NCI-H128 (cell line): ENCODE results near the gene ATF6B.

Source experiments
- DNase-seq: peaks from one replicate; lab custom pipeline; 2025; ENCODE audit not compliant: unreplicated experiment; lab: John Stamatoyannopoulos, UW

Gene ATF6B

GRCh38 chr6:32132110-32132509 lies 4.1 kb upstream of the ATF6B start:
- DNase-seq: no peak

- DNase-seq: no peak
Observed at GRCh38 chr6:32131439-32131948, 3.4 kb upstream of the ATF6B start.

- DNase-seq: peak; percentile 64
Observed at GRCh38 chr6:32129297-32130088, 1.4 kb upstream of the ATF6B start.

DNA sequence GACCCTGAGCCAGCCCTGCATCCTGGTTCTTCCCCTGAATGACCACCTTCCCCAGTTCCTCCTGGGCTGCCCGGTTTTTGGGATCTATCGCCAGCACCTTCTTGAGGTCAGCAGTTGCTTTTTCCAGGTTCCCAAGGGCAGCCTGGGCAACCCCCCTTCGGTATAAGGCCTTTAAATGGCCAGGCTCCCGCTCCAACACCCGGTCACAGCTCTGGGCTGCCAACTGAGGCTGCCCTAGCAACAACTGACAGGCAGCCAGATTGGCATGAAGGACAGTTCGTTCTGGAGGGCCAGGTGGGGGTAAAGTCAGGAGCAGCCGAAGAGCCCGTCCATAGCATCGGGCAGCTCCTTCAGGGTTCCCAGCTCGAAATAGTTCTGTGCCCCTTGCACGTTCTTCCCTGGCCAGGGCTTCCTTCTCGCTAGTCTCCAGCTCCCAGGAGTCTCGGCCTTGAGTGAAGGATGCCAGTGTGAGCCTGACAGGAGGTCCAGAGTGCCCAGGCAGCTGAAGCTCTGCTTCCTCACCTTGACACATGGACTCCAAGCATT lies 778 bp upstream of the ATF6B start:
- no peak for DNase-seq

DNA sequence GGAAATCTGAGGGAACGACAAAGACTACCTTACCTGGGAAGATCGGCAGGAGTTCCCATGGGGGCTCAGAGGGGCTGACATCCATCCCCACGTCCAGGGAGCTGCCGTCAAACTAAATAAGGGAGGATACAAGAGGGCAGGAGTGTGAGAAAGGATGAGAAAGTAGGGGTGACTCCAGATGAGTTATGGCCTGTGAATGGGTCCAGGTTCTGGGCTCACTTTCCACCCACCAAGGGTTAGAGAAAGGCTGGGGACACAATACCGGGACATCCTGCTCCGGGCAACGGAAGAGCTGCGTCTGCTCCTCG lies 683 bp downstream of the ATF6B start:
- no peak for DNase-seq

- DNase-seq: no peak
Observed at GRCh38 chr6:32126880-32127279, 1.2 kb downstream of the ATF6B start.

GRCh38 chr6:32123681-32124080 lies 4.4 kb downstream of the ATF6B start:
- no peak for DNase-seq

GRCh38 chr6:32120573-32121059 lies 7.4 kb downstream of the ATF6B start:
- DNase-seq: no peak

DNA sequence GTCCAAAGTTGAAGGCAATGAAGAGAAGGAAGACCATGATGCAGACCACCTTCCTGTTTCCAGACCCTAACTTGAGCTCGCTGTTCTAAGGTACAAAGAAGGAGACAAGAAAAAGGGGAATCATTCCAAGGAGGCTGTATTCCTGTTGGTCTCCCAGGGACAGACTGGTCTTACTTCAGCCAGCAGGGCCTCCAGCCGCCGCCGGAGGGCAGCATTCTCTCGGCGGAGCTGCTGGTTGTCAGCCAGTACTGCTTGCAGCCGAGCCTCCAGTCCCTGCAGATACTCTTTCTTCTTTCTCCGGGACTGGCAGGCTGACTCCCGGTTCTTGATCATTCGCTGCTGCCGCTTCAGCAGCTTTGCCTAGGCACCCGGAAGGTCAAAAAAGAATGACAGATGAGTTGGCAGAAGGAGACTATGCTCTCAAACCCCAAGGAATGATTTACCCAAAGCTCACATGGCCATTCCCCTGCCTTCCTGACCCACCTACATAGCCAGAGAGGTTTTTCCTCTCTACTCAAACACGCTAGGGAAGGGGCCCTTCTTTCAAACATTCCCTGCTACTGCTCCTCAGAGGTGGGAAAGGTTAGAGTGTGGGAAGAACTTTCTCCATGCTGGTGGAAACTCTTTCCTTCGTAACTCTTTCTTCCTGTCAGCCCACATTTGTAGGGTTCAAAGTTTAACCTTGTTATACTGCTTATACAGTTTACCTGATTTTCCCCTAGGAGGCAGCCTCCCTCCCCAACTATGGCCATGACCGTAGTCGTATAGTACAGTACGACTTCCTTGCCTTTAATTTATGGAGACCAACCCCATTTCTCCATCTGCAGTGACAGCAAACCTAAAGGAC lies 9.0 kb downstream of the ATF6B start:
- peak; percentile 35 for DNase-seq

GRCh38 chr6:32117461-32117860 lies 10.6 kb downstream of the ATF6B start:
- no peak for DNase-seq

- DNase-seq: no peak
Observed at GRCh38 chr6:32116674-32117073, 11.4 kb downstream of the ATF6B start.

DNA sequence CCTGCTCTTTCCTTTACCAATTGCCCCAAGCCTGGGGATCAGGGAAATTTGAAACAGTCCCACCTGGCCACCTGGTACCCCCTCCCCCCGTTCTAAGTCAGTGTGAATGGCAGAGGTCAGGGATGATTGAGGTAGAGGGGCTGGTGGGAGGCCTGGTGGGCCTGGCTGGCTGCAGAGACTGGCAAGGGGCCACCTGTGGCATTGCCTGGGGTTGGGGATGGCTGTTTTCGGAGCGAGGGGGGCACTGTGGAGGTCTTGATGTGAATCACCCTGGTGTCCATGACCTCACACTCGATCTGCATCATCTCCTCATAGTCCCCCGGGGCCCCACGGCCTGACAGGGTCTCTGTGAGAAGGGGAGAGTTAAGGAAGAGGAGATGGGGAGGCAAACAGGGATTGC lies 12.4 kb downstream of the ATF6B start:
- DNase-seq: no peak

DNA sequence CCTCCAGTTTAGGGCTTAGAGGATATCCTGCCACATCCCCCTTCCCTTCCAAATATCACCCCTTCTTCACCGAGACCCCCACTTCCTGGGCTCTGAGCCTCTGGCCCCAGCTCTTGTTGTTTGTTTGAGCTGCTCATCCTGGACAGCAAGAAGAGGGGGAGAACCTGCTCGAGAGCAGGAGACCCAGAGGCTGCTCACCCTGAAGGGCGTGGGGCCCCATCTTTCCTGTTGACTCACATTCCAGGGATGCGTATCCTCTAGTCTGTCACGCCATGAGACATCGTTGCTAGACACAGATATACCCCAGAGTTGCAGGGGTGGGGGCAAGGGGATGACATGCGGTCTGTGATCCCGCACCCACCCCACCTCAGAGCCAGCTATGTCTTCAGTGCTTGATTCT lies 13.2 kb downstream of the ATF6B start:
- DNase-seq: no peak

DNA sequence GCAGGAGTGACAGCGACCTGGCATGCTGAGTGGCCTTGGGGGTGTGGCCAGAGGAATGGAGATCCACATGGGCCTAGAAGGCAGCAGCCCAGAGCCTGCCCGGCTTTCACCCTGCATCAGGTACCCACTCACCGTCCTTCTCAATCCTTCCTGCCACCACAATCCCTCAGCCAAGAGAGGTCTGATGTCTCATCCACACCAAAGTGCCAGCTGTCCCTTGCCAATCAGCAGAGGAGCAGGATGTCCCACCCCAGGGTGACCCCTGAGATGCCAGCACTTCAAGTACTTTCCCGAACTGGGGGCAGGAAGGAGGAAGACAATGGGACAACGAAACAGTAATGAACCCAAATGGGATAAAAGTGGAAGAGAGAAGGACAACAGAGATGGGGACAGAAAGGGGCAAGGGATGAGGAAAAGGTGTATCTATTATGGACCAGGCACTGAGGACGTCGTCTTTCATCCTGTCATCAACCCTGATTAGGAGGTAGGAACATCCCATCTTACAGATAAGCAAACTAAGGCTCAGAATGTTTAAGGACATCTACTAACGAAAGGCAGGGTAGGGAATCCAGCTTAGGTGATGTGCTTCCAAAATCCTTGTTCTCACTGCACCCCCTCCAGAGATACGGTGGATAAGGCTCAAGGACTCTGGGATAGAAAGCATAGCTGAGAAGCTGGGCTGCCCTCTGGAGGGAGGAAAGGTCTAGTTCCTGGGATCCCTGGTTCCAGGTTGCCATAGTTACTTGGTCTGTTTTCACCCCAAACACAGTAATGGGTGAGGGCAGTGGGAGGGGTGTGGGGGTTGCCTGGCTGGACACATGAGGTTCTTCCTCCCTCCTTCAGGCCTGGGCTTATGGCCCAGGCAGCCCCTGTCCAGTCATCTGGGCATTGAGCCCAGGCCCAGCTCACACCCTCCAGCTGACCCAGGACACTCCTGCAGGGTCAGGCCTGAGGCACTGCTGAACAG lies 14.4 kb downstream of the ATF6B start:
- no peak for DNase-seq

DNA sequence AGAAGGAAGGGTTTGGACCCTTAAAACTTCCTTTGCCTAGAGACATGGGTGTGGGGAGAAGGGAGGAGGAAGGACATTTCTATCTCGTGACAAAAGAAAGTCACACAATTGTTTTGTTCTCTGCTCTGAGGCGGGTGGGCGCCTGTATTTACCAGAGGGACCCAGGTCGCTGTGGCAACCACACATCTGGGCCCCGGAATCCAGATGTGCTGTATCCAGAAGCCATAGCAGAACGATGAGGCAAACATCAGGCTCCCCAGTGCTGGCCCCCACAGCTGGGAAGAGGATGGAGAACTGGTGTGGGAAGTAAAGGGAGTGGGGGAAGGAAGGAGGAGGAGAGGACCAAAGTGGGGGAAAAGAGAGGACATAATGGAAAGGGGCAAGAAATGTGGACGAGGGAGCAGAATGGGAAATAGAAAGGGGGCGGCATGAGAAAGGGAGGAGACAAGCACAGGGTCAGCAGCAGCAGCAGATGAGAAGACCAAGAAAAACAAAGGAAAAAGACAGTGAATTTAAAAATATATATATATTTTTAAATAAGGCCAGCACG lies 15.5 kb downstream of the ATF6B start:
- no peak for DNase-seq

DNA sequence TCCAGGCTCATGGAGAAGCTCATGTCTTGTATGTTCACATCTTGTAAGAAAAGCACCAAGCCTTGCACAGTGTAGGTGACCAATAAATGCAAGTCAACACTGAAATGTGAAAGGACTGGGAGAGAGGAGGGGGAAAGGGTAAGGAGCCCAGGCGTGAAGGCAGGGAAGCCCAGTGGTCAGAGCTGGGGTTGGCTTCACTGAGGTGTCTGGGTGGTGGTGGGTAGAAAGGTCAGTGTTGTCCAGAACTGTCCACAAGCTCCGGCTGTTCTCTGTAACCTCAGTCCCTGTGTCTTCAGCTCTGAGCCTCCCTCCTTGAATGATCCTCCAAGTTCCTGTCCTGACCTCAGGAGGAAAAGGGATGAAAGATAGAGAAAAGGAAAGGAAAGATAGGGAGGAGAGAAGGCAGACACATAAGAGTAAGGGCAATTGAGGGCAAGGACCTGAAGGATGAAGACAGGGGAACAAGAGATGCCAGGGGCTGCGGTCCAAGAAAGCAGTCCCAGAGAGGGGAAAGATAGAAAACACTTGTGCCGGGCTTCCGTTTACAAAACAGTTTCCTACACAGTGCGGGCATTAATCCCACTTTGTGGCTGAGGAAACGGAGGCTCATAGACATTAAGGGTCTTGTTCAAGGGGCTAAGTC lies 16.5 kb downstream of the ATF6B start:
- DNase-seq: no peak

DNA sequence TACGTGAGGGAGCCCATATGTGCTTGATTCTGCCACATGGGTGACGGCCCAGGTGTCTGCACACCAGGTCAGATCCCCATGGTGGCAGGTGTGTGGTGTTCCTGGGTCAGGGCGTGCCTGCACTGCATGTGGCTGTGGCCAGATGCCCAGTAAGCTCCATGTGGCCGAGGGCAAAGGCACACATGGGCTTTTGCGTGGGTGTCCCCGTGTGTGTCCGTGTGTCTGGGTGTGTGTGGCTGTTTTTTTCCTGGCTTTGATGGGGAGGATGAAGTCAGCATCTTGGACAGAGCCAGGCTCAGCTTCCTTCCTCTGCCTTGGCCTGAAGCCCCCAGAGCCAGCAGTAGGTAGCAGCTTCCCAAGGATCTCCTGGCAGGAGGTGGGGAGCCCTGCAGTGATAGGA lies 17.4 kb downstream of the ATF6B start:
- DNase-seq: no peak

DNA sequence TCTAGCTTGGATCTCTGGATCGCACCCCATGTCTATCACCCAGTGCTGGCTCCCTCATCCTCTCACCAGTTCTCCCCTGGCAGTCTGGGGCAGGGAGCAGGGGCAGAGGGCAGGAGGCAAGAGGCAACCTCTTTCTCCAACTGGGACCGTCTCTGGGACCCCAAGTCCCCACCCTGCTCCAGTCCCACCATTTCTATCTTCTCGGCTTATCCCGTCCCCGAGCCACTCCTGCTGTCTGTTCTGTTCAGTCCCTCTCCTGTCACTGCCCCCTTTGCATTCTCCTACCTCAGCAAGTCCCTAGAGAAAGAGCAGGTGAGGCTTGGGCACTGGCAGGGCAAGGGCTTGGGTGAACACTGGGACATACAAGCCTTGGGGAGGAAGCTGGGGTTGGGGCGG lies 18.3 kb downstream of the ATF6B start:
- no peak for DNase-seq

GRCh38 chr6:32109114-32109764 lies 18.8 kb downstream of the ATF6B start, which contains the start of gene TNXB:
Gene TNXB (minus strand): TSS chr6:32109338. CDS start chr6:32098198, 11,140 bp downstream.
- no peak for DNase-seq
